NCI-H1694 treated with DMSO at 0.1 percent for 48 hours (cell line): Measurements from ENCODE around the gene HTT.

ENCODE experiments used
- DNase-seq: peaks from one replicate; lab custom pipeline; 2025; lab: John Stamatoyannopoulos, UW

The HTT gene

GRCh38 chr4:3234171-3235029 is 159.9 kb downstream of the HTT start:
- no peak for DNase-seq

GRCh38 chr4:3235030-3235345 is 160.5 kb downstream of the HTT start:
- no peak for DNase-seq

GRCh38 chr4:3235581-3235980 is 161.1 kb downstream of the HTT start:
- DNase-seq: no peak

- DNase-seq: no peak
Measured at GRCh38 chr4:3236326-3236878, 161.9 kb downstream of the HTT start.

GRCh38 chr4:3237266-3237665 is 162.8 kb downstream of the HTT start:
- DNase-seq: no peak

- no peak for DNase-seq
Measured at GRCh38 chr4:3237712-3238560, 163.5 kb downstream of the HTT start.

GRCh38 chr4:3238721-3239120 is 164.2 kb downstream of the HTT start:
- no peak for DNase-seq

- DNase-seq: no peak
Measured at GRCh38 chr4:3239303-3239702, 164.8 kb downstream of the HTT start.

GRCh38 chr4:3239998-3240920 is 165.8 kb downstream of the HTT start:
- DNase-seq: no peak

GRCh38 chr4:3240936-3241522 is 166.5 kb downstream of the HTT start:
- no peak for DNase-seq

- DNase-seq: no peak
Measured at GRCh38 chr4:3241898-3242524, 167.5 kb downstream of the HTT start.

GRCh38 chr4:3243136-3243780 is 168.8 kb downstream of the HTT start:
- DNase-seq: no peak

- DNase-seq: no peak
Measured at GRCh38 chr4:3244002-3244401, 169.5 kb downstream of the HTT start.

- DNase-seq: no peak
Measured at GRCh38 chr4:3244747-3245146, 170.3 kb downstream of the HTT start.

GRCh38 chr4:3245676-3246075 is 171.2 kb downstream of the HTT start:
- no peak for DNase-seq

- DNase-seq: peak; percentile 28
Measured at GRCh38 chr4:3246458-3247398, 172.2 kb downstream of the HTT start.

GRCh38 chr4:3247399-3248177 is 173.1 kb downstream of the HTT start:
- DNase-seq: no peak

- no peak for DNase-seq
Measured at GRCh38 chr4:3248178-3248480, 173.6 kb downstream of the HTT start.
